GM10266 (cell line): ENCODE results near the gene LDB2.

Experiments used
- DNase-seq: peaks from one replicate; pipeline ENCODE4 v3.0.0; 2012; ENCODE audit errors: extremely low spot score
- TF ChIP-seq, protein P1 (sequence below): IDR thresholded peaks from 2 replicates; pipeline ENCODE4 v1.5.1; 2012; ENCODE audit warnings: mild to moderate bottlenecking, low read depth; ENCODE audit not compliant: control insufficient read depth, insufficient read depth; ENCODE audit errors: missing control alignments

The LDB2 gene

DNA sequence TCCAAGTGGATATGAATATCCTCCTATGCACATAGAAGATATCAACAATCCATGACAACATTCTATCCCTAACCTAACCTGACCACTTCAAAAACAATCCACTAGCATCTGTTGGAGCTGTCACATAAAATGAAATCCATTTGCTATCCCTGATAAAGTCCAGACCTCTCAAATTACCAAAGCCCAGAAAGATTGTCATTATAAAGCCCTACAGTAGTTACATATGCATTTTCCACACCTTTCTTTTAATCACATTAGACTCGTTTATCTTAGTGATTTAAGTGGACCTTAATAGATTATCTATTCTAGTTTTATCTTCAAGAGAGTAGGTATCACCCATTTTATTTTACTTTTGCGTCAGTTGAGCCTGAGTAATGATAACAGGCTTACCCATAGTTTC, 30.6 kb downstream of the LDB2 start:
- no peak for DNase-seq
- TF ChIP-seq, protein P1, sequence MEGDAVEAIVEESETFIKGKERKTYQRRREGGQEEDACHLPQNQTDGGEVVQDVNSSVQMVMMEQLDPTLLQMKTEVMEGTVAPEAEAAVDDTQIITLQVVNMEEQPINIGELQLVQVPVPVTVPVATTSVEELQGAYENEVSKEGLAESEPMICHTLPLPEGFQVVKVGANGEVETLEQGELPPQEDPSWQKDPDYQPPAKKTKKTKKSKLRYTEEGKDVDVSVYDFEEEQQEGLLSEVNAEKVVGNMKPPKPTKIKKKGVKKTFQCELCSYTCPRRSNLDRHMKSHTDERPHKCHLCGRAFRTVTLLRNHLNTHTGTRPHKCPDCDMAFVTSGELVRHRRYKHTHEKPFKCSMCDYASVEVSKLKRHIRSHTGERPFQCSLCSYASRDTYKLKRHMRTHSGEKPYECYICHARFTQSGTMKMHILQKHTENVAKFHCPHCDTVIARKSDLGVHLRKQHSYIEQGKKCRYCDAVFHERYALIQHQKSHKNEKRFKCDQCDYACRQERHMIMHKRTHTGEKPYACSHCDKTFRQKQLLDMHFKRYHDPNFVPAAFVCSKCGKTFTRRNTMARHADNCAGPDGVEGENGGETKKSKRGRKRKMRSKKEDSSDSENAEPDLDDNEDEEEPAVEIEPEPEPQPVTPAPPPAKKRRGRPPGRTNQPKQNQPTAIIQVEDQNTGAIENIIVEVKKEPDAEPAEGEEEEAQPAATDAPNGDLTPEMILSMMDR = no peak

DNA sequence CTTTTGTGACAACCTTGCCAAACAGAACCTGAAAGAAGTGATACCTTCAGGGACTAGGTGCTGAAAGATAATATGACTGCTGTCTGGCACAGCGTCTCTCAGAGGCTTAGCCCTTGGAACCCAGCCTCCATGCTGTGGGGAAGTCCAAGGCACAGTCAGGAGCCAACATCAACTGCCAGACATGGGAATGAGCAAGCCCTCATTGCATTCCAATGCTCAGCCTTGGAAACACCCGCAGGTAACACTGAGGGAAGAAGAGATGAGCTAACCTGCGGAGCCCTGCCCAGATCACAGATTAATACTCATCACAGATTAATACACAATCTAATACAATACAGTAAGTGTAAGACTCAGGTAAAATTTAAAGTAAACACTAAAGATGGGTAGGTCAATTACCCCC, 31.5 kb downstream of the LDB2 start:
- TF ChIP-seq, protein P1 = no peak
- DNase-seq = no peak

DNA sequence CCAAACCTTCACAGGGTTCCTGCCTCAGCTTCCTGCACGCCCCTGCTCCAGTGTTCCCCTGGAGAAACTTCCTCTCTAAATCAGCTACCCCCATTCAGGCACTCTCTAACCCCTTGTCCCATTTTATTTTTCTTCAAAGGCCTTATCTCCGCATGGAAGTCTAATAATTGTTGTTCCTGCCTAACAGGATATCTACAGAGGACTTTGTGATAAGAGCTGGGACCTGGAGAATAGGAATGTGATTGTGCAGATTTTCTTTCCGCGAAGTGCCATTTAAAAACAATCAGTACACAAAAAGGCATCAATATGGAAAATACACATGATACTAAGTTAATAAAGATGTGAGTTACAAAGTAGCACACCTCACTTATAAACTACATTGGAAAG, 32.6 kb downstream of the LDB2 start:
- TF ChIP-seq, protein P1 = no peak

DNA sequence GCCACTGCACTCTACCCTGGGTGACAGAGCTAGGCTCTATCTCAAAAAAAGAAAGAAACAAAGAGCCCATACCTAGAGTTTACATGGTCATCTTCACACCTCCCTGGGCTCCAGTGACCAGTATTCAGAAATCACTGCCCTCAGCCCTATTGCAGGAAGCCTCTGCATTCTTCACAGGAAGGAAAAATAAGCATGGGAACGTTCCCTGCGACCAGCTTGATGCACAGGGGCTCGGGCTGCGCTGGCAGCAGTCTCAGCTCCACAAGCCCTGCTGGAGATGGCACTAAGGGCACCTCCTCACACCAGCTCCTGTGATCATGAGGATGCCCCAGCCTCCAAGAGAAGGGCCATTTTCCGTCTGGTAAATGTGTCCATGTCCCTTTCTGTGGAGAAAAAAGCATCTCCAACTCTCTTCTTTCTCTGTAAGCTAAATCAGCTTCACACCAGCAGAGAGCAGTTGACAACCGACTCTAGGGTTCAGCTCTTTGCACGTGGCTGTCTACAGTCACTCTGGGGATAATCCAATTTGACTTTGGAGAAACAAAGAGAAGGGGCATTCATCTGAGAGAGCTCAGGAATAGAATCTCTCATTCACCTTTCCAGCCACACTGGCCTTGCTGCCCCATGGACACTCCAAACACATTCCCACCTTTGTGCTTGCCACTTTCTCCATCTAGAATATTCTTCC, 33.1 kb downstream of the LDB2 start:
- DNase-seq = no peak
- TF ChIP-seq, protein P1 = no peak

More for the DNA sequence above, 32.6 kb downstream of the LDB2 start:
- no peak for DNase-seq

DNA sequence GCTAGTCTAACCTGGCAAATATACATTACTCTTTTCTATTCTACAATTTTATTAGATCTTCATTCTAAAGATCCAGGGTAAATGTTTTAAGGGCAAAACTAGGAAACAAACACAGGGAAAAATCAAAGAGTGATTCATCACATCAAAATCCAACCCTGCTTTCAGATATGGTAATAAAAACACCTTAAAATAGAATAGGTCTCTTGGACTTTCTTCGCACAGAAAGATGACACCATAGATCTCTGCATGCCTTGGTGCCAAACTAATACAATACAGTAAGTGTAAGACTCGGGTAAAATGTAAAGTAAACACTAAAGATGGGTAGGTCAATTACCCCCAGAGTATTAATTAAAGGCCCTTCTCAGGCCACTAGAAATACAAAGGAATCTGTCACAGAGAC, 34.2 kb downstream of the LDB2 start:
- TF ChIP-seq, protein P1 = no peak
- DNase-seq = no peak

DNA sequence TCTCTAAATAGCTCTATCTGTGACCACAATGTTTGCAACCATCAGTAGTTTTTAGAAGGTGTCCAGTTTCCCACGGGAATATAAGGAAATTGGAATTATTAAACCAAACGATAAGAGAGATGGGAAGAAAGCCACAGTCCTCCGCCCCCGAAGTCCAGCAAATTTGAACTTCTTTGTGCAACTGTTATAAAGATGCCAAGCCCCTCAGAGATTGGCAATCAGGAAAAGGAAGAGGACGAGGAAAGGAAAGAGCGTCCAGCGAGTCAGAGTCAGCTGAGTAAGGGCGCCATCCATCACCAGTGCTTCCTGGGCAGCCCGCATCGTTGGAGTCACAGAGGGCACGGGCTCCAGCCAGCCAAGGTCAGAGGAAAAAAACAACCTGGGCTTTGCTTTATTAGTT, 35.7 kb downstream of the LDB2 start:
- DNase-seq = no peak
- TF ChIP-seq, protein P1 = no peak

DNA sequence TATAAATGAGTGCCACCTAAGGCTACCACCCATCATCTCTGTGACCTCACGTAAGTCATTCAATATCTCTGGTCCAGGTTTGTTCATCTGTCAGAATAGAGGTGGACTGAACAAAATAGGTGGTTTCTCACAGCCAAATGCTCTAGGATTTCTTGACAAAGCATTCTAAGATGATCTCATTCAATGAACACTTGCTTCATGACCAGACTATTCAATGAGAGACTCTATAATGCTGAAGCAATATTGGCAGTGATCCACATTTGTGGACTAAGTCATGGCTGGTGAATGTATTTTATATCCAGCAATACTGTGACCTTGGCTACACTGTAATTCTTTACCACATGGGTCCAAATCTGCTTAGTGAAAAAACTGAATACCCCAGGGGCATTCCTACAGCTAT, 37.9 kb downstream of the LDB2 start:
- DNase-seq = no peak
- TF ChIP-seq, protein P1 = no peak
